ENCODE measurements around the gene PTPRF.
"Not testable (repeated sequence)": the region's sequence is repeated elsewhere in the genome, so short reads cannot be mapped to it uniquely, and the experiment has no call there.

The PTPRF gene

GRCh38 chr1:43530483-43531106 lies at the start of gene PTPRF:
PTPRF (plus strand) TSS chr1:43530883; CDS start chr1:43545076, 14,193 bp downstream.
- peak in 1 of 2 experiments; percentile 80 for DNase-seq

GRCh38 chr1:43481491-43481890 lies 49.2 kb upstream of the PTPRF start:
- DNase-seq, result no peak

- no peak for DNase-seq
Measured at GRCh38 chr1:43482215-43482614, 48.5 kb upstream of the PTPRF start.

- DNase-seq, result no peak
Measured at GRCh38 chr1:43484367-43484766, 46.3 kb upstream of the PTPRF start.

- no peak for DNase-seq
Measured at GRCh38 chr1:43488165-43488564, 42.5 kb upstream of the PTPRF start.

GRCh38 chr1:43491061-43491460 lies 39.6 kb upstream of the PTPRF start:
- DNase-seq, result no peak

- DNase-seq, result peak in 1 of 2 experiments; percentile 56
Measured at GRCh38 chr1:43492826-43493225, 37.9 kb upstream of the PTPRF start.

GRCh38 chr1:43493661-43494450 lies 36.8 kb upstream of the PTPRF start:
- no peak for DNase-seq

- no peak for DNase-seq
Measured at GRCh38 chr1:43495204-43495603, 35.5 kb upstream of the PTPRF start.

- DNase-seq, result no peak
Measured at GRCh38 chr1:43499898-43500297, 30.8 kb upstream of the PTPRF start.

- not testable (repeated sequence) for DNase-seq
Measured at GRCh38 chr1:43501806-43502205, 28.9 kb upstream of the PTPRF start.

GRCh38 chr1:43503534-43503933 lies 27.1 kb upstream of the PTPRF start:
- no peak for DNase-seq

- no peak for DNase-seq
Measured at GRCh38 chr1:43505077-43505780, 25.5 kb upstream of the PTPRF start.

GRCh38 chr1:43506233-43506632 lies 24.4 kb upstream of the PTPRF start:
- peak in 1 of 2 experiments; percentile 11 for DNase-seq

- peak in 1 of 2 experiments; percentile 15 for DNase-seq
Measured at GRCh38 chr1:43507296-43508295, 23.1 kb upstream of the PTPRF start.

- DNase-seq, result no peak
Measured at GRCh38 chr1:43509007-43509739, 21.5 kb upstream of the PTPRF start.

GRCh38 chr1:43509740-43510375 lies 20.8 kb upstream of the PTPRF start:
- DNase-seq, result no peak

GRCh38 chr1:43510621-43511020 lies 20.1 kb upstream of the PTPRF start:
- no peak for DNase-seq

- no peak for DNase-seq
Measured at GRCh38 chr1:43511394-43511793, 19.3 kb upstream of the PTPRF start.

- DNase-seq, result no peak
Measured at GRCh38 chr1:43512133-43512532, 18.6 kb upstream of the PTPRF start.

- no peak for DNase-seq
Measured at GRCh38 chr1:43512681-43513080, 18.0 kb upstream of the PTPRF start.

All from NCI-H446 (cell line).